ENCODE measurements around the gene NCK2. TPM values are rescaled to one million over a fixed set of nuclear protein-coding genes. Genes with fewer than 3 reads are reported as not detected.

The NCK2 gene
- total and polyA plus RNA-seq, 12 donors, result 18.5 to 45.1 (median 29.0) TPM

DNA sequence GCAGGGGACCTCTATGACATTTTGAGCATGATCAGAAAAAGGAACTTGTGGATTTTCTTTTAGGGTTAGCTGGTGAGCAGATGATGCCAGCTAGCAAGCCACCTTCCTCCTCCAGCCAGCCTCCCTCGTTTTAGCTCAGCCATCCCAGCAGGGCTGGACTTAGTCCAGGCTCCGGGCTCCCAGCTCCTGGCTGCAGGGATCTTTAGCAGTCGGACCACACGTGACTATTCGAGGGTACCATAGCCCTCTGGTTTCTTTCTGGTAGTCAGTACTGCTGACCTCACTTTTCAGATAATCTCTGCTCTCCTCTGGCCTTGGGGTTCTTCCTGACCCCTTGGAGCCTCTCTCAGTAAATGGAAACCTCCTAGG, 31.8 kb downstream of the NCK2 start:
- ATAC-seq (peak in 2 of 8 donors; percentile 10 to 20), DNase-seq (no peak)
- peak overlapping the region in 1 of 10 donors; percentile 8 for H3K4me3 ChIP-seq
- H3K27me3 ChIP-seq, result no peaks in the 10 kb centered on the region
- peaks cover 0 to 7% (median 0%) of the 10 kb centered on the region in 9 donors for H3K36me3 ChIP-seq
- peaks cover 15 to 97% (median 89%) of the 10 kb centered on the region in 9 donors for H3K4me1 ChIP-seq
- intact Hi-C loops (cut with DNase I), result loop anchor here in 1 of 10 donors (10.0 kb wide), 1 partner anchor 258 kb away; no protein-coding TSS in a partner anchor
- no peaks in the 10 kb centered on the region for H3K9me3 ChIP-seq
- 32 to 37% methylated on average over 5 of the region's 5 CpGs for WGBS, 2 donors
- TF ChIP-seq, protein P1, sequence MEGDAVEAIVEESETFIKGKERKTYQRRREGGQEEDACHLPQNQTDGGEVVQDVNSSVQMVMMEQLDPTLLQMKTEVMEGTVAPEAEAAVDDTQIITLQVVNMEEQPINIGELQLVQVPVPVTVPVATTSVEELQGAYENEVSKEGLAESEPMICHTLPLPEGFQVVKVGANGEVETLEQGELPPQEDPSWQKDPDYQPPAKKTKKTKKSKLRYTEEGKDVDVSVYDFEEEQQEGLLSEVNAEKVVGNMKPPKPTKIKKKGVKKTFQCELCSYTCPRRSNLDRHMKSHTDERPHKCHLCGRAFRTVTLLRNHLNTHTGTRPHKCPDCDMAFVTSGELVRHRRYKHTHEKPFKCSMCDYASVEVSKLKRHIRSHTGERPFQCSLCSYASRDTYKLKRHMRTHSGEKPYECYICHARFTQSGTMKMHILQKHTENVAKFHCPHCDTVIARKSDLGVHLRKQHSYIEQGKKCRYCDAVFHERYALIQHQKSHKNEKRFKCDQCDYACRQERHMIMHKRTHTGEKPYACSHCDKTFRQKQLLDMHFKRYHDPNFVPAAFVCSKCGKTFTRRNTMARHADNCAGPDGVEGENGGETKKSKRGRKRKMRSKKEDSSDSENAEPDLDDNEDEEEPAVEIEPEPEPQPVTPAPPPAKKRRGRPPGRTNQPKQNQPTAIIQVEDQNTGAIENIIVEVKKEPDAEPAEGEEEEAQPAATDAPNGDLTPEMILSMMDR (IDR thresholded peaks at IDR 0.05), result no peak
- H3K27ac ChIP-seq, result peak overlapping the region in 8 of 10 donors; percentile 6 to 73 (median 38)

- 87 to 91% methylated on average over 13 of the region's 13 CpGs for WGBS, 2 donors
- no peak for DNase-seq
- Histone ChIP-seq H3K4me1 (peaks cover 11 to 96% (median 89%) of the 10 kb centered on the region in 9 donors), H3K4me3 (no peak overlapping the region), H3K36me3 (peaks cover 0 to 7% (median 0%) of the 10 kb centered on the region in 9 donors), H3K27me3 (no peaks in the 10 kb centered on the region), H3K27ac (peak overlapping the region in 6 of 10 donors; percentile 6 to 73 (median 41)), H3K9me3 (no peaks in the 10 kb centered on the region)
- no peak for ATAC-seq
- TF ChIP-seq, protein P1 (IDR thresholded peaks at IDR 0.05), result no peak
- intact Hi-C loops (cut with DNase I), result loop anchor here in 1 of 10 donors (10.0 kb wide), 1 partner anchor 258 kb away; no protein-coding TSS in a partner anchor
These were observed 32.3 kb downstream of the NCK2 start for GRCh38 chr2:105777031-105777482.

DNA sequence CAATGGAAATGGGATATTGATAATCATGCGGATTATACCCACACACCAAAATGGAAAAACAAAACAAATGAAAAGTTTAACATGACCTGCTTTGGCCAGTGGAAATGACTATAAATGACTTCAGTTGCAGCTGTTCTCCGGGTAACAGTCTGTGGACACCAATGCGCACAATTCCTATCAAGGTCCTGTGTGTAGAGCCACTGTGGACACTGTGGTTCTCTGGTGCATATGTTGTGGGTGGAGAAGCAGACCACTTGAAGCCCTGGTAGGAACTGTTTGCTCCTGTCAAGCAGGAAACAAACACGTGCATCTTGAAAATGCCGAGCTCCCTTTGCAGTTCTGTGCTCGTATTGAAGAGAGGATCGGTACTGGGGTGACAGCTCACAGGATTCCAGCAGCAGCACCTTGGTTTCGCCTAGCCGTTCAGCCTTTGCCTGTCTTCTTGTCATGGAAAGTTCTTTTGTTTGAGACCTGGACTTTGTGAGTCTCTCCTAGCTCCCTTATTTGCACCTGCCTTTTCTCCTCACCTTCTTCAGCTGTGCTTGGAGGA, 32.9 kb downstream of the NCK2 start:
- DNase-seq, result no peak
- WGBS, 2 donors, result 79 to 82% methylated on average over 9 of the region's 9 CpGs
- H3K4me3 ChIP-seq, result no peak overlapping the region
- H3K27me3 ChIP-seq, result no peaks in the 10 kb centered on the region
- H3K4me1 ChIP-seq, result peaks cover 8 to 96% (median 87%) of the 10 kb centered on the region in 9 donors
- TF ChIP-seq, protein P1 (IDR thresholded peaks at IDR 0.05), result no peak
- no peaks in the 10 kb centered on the region for H3K9me3 ChIP-seq
- H3K27ac ChIP-seq, result peak overlapping the region in 3 of 10 donors; percentile 6 to 22 (median 18)
- no peak for ATAC-seq
- H3K36me3 ChIP-seq, result peaks cover 0 to 7% (median 0%) of the 10 kb centered on the region in 9 donors
- intact Hi-C loops (cut with DNase I), result loop anchor here in 1 of 10 donors (10.0 kb wide), 1 partner anchor 257 kb away; no protein-coding TSS in a partner anchor

DNA sequence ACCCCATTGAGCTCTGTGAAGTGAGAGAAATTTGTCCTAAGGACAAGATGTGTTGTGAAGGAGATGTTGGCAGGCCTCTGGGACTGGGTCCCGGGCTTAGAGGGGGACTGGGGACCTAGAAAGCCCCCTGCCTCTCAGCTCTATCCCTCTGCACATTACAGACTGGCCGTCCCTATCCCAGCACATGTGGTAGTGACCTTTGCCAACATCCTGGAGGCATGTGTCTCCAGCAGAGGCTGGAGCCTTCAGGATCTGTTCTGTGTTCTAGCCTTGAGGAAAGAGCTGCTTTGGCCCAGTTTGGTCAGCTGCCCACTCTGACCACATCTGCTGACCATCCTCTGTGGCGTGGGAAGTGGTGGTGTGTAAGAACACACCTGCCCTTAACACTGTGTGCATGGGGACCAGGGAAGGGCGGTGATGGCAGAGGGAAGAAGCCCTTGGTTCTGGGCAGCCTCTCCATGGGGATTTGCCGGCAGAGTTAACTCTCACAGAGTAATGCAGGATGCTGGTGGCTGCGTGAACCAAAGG, 33.4 kb downstream of the NCK2 start:
- Histone ChIP-seq H3K36me3 (peaks cover 0 to 5% (median 0%) of the 10 kb centered on the region in 9 donors), H3K9me3 (no peaks in the 10 kb centered on the region), H3K4me3 (no peak overlapping the region), H3K27ac (peak overlapping the region in 2 of 10 donors; percentile 18 to 22), H3K27me3 (no peaks in the 10 kb centered on the region), H3K4me1 (peaks cover 3 to 96% (median 86%) of the 10 kb centered on the region in 9 donors)
- DNase-seq (no peak), ATAC-seq (peak in 2 of 8 donors; percentile 16 to 33)
- intact Hi-C loops (cut with DNase I), result loop anchor here in 1 of 10 donors (10.0 kb wide), 1 partner anchor 257 kb away; no protein-coding TSS in a partner anchor
- TF ChIP-seq, protein P1 (IDR thresholded peaks at IDR 0.05), result no peak
- 80 to 82% methylated on average over 6 of the region's 6 CpGs for WGBS, 2 donors

All from heart right ventricle (tissue), 16 donors.